Spleen (tissue), 11 donors: ENCODE results near the gene FAM222B. TPM values are rescaled to one million over a fixed set of nuclear protein-coding genes. Genes with fewer than 3 reads are reported as not detected.

Experiments used
- DNase-seq: peaks from one replicate; pipeline ENCODE4 v3.0.0-alpha.2; 2020
- H3K27ac ChIP-seq, 8 donors: fragments of 200-600 bp; sonication (generic) in 7 of 8; 1 replicate in 4 of 8; 2 replicates in 4 of 8; pipeline versions ENCODE4 v1.5.0 to v1.8.0; 2016 to 2021; ENCODE audit warnings: inconsistent platforms in 4 of 8, mild to moderate bottlenecking in 4 of 8, moderate library complexity in 1 of 8
- H3K27me3 ChIP-seq, 7 donors: fragments of 200-600 bp; sonication (generic) in 6 of 7; replicated peaks in 1 of 7; 1 replicate in 4 of 7; 2 replicates in 3 of 7; pipeline versions ENCODE4 v1.5.0 to v1.8.0; 2016 to 2021; ENCODE audit warnings: inconsistent platforms in 3 of 7, mild to moderate bottlenecking in 1 of 7
- H3K36me3 ChIP-seq, 6 donors: fragments of 200-600 bp; sonication (generic) in 5 of 6; 1 replicate in 4 of 6; 2 replicates in 2 of 6; pipeline versions ENCODE4 v1.5.0 to v1.8.0; 2016 to 2021; ENCODE audit warnings: inconsistent platforms in 2 of 6
- H3K4me1 ChIP-seq, 6 donors: fragments of 200-600 bp; sonication (generic) in 5 of 6; 1 replicate in 3 of 6; 2 replicates in 3 of 6; pipeline versions ENCODE4 v1.5.0 to v1.8.0; 2016 to 2021; ENCODE audit warnings: inconsistent platforms in 3 of 6
- H3K4me3 ChIP-seq, 8 donors: fragments of 200-600 bp; sonication (generic) in 7 of 8; 1 replicate in 4 of 8; 2 replicates in 4 of 8; pipeline versions ENCODE4 v1.5.0 to v1.8.0; 2016 to 2021; ENCODE audit warnings: inconsistent platforms in 4 of 8, mild to moderate bottlenecking in 4 of 8, moderate library complexity in 2 of 8
- H3K9me3 ChIP-seq, 8 donors: fragments of 200-600 bp; sonication (generic) in 7 of 8; 1 replicate in 4 of 8; 2 replicates in 4 of 8; pipeline versions ENCODE4 v1.5.0 to v1.8.0; 2016 to 2021; ENCODE audit warnings: inconsistent platforms in 4 of 8
- POLR2A ChIP-seq, 3 donors: fragments of 450-650 bp; IDR thresholded peaks; one replicate each; pipeline ENCODE4 v1.5.1; 2017; ENCODE audit warnings: antibody characterized with exemption in 3 of 3, mild to moderate bottlenecking in 1 of 3
- POLR2AphosphoS5 ChIP-seq, 3 donors: sonication (generic); formaldehyde crosslinking; IDR thresholded peaks; one replicate each; pipeline ENCODE4 v1.5.1; 2017; ENCODE audit warnings: antibody characterized with exemption in 3 of 3
- WGBS, 5 donors: extraction: QIAGEN DNeasy Blood & Tissue Kit in 3 of 5; methylation state at CpG; one replicate each; pipeline versions ENCODE4 v1.1.5 to v1.1.7; 2013 to 2018; 5-methylcytosine and 5-hydroxymethylcytosine counted together
- intact Hi-C: fragments of 100-400 bp; cut with DNase I; formaldehyde crosslinking; loops from one replicate; pipeline ENCODE4 v1.15.0; 2023; ENCODE audit warnings: low total_unique reads
- polyA plus RNA-seq, 3 donors: library from polyadenylated mRNA; stranded (reverse); fragments of 200-250 nt; gene quantifications; one replicate each; pipeline ENCODE4 v1.2.1, GENCODE V29; 2013
- total RNA-seq, 7 donors: library from RNA; depleted of rRNA in 3 of 7; stranded (reverse); fragments of >200 nt in 3 of 7; fragmentation: NEBNext Ultra II Directional in 4 of 7; extraction: Animal tissue kit (Norgen Biotek cat#: 25700) in 4 of 7; gene quantifications; one replicate each; pipeline versions ENCODE4 v1.1.0 to v1.2.1, GENCODE V29; 2016 to 2021
- TF ChIP-seq, protein P1 (sequence below), 11 experiments: fragments of 200-600 bp in 7 of 11; fragments of 450-650 bp in 4 of 11; sonication (generic) in 4 of 11; IDR thresholded peaks in 8 of 11; conservative IDR thresholded peaks in 3 of 11; 1 replicate in 7 of 11; 2 replicates in 4 of 11; pipeline versions ENCODE4 v1.4.0 to v1.8.0; 2016 to 2021; ENCODE audit warnings: antibody characterized with exemption in 11 of 11, inconsistent platforms in 4 of 11, mild to moderate bottlenecking in 1 of 11
- donor health status: healthy with polysubstance abuse.
- donor health status: DM: no; HTN: no; CAD: no; lungs with moderate emphysema.
- donor health status: DM: no; HTN: no; CAD: no.
- donor health status: Bipolar disorder and iron deficiency.
- donor health status: healthy.
- donor health status: DM: no; HTN: no; CAD: no.
- donor health status: DM: yes; HTN: yes; CAD: no.

The FAM222B gene
- total and polyA plus RNA-seq, 10 donors = 2.9 to 23.6 (median 15.0) TPM

DNA sequence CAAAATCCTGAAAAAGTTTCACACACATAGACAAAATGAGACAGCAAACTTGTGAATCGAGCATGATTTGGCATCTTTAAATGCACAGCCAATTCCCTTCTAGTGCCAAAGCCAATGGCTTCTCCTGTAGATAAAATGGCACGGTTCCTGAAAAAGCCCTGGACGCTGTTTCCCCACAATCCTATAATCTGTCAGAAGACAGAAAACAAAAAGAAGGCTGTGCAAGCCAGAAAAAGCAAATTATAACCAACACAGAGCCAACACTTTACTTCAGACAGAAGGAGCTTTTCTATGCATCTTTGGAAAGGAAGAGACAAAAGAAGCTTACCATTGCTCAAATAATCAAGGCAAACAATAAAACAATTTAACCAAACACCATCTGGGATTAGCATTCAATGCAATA is 23.8 kb downstream of the FAM222B start:
- Histone ChIP-seq H3K27ac (no peak overlapping the region), H3K36me3 (peaks cover 0 to 4% (median 0%) of the 10 kb centered on the region in 6 donors), H3K9me3 (no peaks in the 10 kb centered on the region), H3K4me1 (peaks cover 0 to 10% (median 0%) of the 10 kb centered on the region in 6 donors), H3K4me3 (no peak overlapping the region), H3K27me3 (no peaks in the 10 kb centered on the region)
- intact Hi-C loops = loop anchor here (10.0 kb wide), 1 partner anchor 54 kb away; no protein-coding TSS in a partner anchor
- no peak for TF ChIP-seq POLR2A (IDR thresholded peaks at IDR 0.05)
- TF ChIP-seq, protein P1, sequence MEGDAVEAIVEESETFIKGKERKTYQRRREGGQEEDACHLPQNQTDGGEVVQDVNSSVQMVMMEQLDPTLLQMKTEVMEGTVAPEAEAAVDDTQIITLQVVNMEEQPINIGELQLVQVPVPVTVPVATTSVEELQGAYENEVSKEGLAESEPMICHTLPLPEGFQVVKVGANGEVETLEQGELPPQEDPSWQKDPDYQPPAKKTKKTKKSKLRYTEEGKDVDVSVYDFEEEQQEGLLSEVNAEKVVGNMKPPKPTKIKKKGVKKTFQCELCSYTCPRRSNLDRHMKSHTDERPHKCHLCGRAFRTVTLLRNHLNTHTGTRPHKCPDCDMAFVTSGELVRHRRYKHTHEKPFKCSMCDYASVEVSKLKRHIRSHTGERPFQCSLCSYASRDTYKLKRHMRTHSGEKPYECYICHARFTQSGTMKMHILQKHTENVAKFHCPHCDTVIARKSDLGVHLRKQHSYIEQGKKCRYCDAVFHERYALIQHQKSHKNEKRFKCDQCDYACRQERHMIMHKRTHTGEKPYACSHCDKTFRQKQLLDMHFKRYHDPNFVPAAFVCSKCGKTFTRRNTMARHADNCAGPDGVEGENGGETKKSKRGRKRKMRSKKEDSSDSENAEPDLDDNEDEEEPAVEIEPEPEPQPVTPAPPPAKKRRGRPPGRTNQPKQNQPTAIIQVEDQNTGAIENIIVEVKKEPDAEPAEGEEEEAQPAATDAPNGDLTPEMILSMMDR (IDR thresholded peaks at IDR 0.05 in 8 of 11, conservative IDR thresholded peaks at IDR 0.05 in 3 of 11) = no peak
- no peak for TF ChIP-seq POLR2AphosphoS5 (IDR thresholded peaks at IDR 0.05)
- WGBS, 5 donors = 90 to 97% (median 91%) methylated on average over 3 of the region's 3 CpGs
- no peak for DNase-seq

DNA sequence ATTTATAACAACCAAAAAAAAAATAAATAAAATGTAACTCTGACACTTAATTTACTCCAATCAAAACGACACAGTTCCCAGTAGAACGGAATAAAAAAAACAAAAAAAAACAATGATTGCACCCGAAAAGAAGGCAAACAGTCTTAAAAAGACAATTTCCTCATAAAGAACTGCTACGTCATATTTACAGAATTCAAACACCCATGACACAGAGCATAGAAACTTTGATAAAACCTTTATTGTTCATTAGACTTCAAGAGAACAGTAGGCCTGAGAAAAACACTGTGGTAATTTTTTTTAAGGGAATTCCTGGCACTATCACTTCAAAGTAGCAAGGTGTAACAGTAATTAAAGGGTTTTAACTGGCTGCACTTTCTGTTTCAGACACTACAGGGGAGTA is 26.1 kb downstream of the FAM222B start:
- Histone ChIP-seq H3K27ac (no peak overlapping the region), H3K36me3 (peaks cover 0 to 2% (median 0%) of the 10 kb centered on the region in 6 donors), H3K4me3 (no peak overlapping the region), H3K27me3 (no peaks in the 10 kb centered on the region), H3K4me1 (peaks cover 4 to 13% (median 8%) of the 10 kb centered on the region in 6 donors), H3K9me3 (no peaks in the 10 kb centered on the region)
- 83 to 89% (median 85%) methylated on average over 4 of the region's 4 CpGs for WGBS, 5 donors
- intact Hi-C loops = loop anchor here (10.0 kb wide), 1 partner anchor 52 kb away; no protein-coding TSS in a partner anchor
- no peak for TF ChIP-seq POLR2AphosphoS5 (IDR thresholded peaks at IDR 0.05)
- no peak for TF ChIP-seq POLR2A (IDR thresholded peaks at IDR 0.05)
- TF ChIP-seq, protein P1 (IDR thresholded peaks at IDR 0.05 in 8 of 11, conservative IDR thresholded peaks at IDR 0.05 in 3 of 11) = no peak
- no peak for DNase-seq

DNA sequence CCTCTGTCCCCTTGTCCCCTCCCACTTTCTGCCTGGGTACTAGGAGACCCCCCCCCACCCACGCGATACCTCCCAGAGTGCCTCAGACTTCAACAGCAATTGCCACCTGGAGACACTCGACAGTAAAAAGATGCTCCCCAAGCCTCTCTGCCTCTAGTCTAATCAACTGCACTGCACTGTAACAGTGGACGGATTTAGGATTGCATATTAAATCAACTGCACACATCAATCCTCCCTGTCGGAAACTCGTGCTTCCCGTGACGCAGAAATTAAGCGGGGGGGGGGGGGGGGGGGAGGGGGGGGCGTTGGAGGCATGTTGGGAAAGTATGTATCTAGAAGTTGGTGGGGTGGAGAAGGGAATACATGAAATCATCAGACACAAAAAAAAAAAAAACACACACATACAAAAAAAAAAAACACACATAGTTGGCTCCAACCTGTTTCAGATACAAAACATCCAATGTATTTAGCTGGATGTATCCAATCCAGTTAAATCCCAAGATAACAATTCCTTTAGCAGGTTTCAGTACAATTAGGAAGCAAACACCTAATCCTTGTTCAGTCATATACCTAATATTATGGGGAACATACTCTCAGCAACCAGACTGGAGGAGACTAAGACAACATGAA is 29.7 kb downstream of the FAM222B start:
- 0 to 1% (median 0%) methylated on average over 6 to 10 of the region's 10 CpGs for WGBS, 5 donors
- Histone ChIP-seq H3K36me3 (no peaks in the 10 kb centered on the region), H3K4me3 (peak overlapping the region; percentile 74 to 99 (median 86)), H3K4me1 (peaks cover 10 to 49% (median 35%) of the 10 kb centered on the region in 6 donors), H3K27ac (peak overlapping the region; percentile 70 to 93 (median 87)), H3K27me3 (no peaks in the 10 kb centered on the region), H3K9me3 (no peaks in the 10 kb centered on the region)
- TF ChIP-seq, protein P1 (IDR thresholded peaks at IDR 0.05 in 8 of 11, conservative IDR thresholded peaks at IDR 0.05 in 3 of 11) = no peak
- TF ChIP-seq POLR2AphosphoS5 (IDR thresholded peaks at IDR 0.05) = no peak
- no peak for TF ChIP-seq POLR2A (IDR thresholded peaks at IDR 0.05)
- no peak for DNase-seq
- intact Hi-C loops = loop anchor here (10.0 kb wide), 1 partner anchor 48 kb away; no protein-coding TSS in a partner anchor

GRCh38 chr17:28812091-28812747 is 30.4 kb downstream of the FAM222B start:
- Histone ChIP-seq H3K27me3 (no peaks in the 10 kb centered on the region), H3K27ac (peak overlapping the region; percentile 70 to 93 (median 87)), H3K4me1 (peaks cover 10 to 55% (median 37%) of the 10 kb centered on the region in 6 donors), H3K9me3 (no peaks in the 10 kb centered on the region), H3K36me3 (peaks cover 0 to 2% (median 0%) of the 10 kb centered on the region in 6 donors), H3K4me3 (peak overlapping the region; percentile 74 to 99 (median 86))
- intact Hi-C loops = loop anchor here (10.0 kb wide), 1 partner anchor 47 kb away; no protein-coding TSS in a partner anchor
- WGBS, 5 donors = 0 to 1% (median 0%) methylated on average over 23 to 47 of the region's 47 CpGs
- TF ChIP-seq POLR2AphosphoS5 (IDR thresholded peaks at IDR 0.05) = peak; percentile 34 to 80 (median 73)
- TF ChIP-seq, protein P1 (IDR thresholded peaks at IDR 0.05 in 8 of 11, conservative IDR thresholded peaks at IDR 0.05 in 3 of 11) = peak in 1 of 11 experiments; percentile 14
- no peak for TF ChIP-seq POLR2A (IDR thresholded peaks at IDR 0.05)
- DNase-seq = peak; percentile 99
